ENCODE results near the gene NKX2-3. TPM values are rescaled to one million over a fixed set of nuclear protein-coding genes. Genes with fewer than 3 reads are reported as not detected.

Gene NKX2-3
- total RNA-seq, 1 donor from 2014 or later = not detected

- H3K27ac ChIP-seq = no peak overlapping the region
- peaks cover 89% of the 10 kb centered on the region for H3K27me3 ChIP-seq
- H3K9ac ChIP-seq = no peak overlapping the region
- H4K20me1 ChIP-seq (ENCODE audit: low read depth) = no peaks in the 10 kb centered on the region
- H3K36me3 Mint-ChIP-seq = no peaks in the 10 kb centered on the region
- H3K9me3 ChIP-seq (ENCODE audit: low read depth) = no peaks in the 10 kb centered on the region
- no peaks in the 10 kb centered on the region for H3K36me3 ChIP-seq
- no peak overlapping the region for H2AFZ ChIP-seq (replicated peaks)
- H3F3A ChIP-seq (ENCODE audit: low read depth) = no peaks in the 10 kb centered on the region
- no peak overlapping the region for H3K4me2 ChIP-seq
- H3K4me1 Mint-ChIP-seq = no peaks in the 10 kb centered on the region
- peaks cover 23% of the 10 kb centered on the region for H3K27me3 Mint-ChIP-seq (ENCODE audit: insufficient read depth, low read depth)
- no peak for TF ChIP-seq EZH2phosphoT487 (IDR thresholded peaks at IDR 0.05)
- TF ChIP-seq CTCF (IDR thresholded peaks at IDR 0.05) = no peak
- TF ChIP-seq EZH2 (IDR thresholded peaks at IDR 0.05) = no peak
- H3K4me3 Mint-ChIP-seq = no peak overlapping the region
- H3K79me2 ChIP-seq (ENCODE audit: low read depth) = no peaks in the 10 kb centered on the region
- no peaks in the 10 kb centered on the region for H3K4me1 ChIP-seq
- H3K4me3 ChIP-seq = no peak overlapping the region
- DNase-seq (ENCODE audit: low spot score) = no peak
- H3K27ac Mint-ChIP-seq = no peak overlapping the region
- H3K9me3 Mint-ChIP-seq = no peaks in the 10 kb centered on the region
Measured at GRCh38 chr10:99489271-99489670, 43.5 kb upstream of the NKX2-3 start.

- no peaks in the 10 kb centered on the region for H4K20me1 ChIP-seq (ENCODE audit: low read depth)
- Mint-ChIP-seq H3K27me3 (ENCODE audit: insufficient read depth, low read depth) (peaks cover 11% of the 10 kb centered on the region), H3K27ac (no peak overlapping the region), H3K36me3 (no peaks in the 10 kb centered on the region), H3K4me3 (no peak overlapping the region), H3K9me3 (peaks cover 2% of the 10 kb centered on the region), H3K4me1 (no peaks in the 10 kb centered on the region)
- H3K27me3 ChIP-seq = peaks cover 89% of the 10 kb centered on the region
- no peak overlapping the region for H3K4me3 ChIP-seq
- H3K4me2 ChIP-seq = no peak overlapping the region
- no peaks in the 10 kb centered on the region for H3K9me3 ChIP-seq (ENCODE audit: low read depth)
- H3K27ac ChIP-seq = no peak overlapping the region
- H3K79me2 ChIP-seq (ENCODE audit: low read depth) = no peaks in the 10 kb centered on the region
- no peaks in the 10 kb centered on the region for H3K4me1 ChIP-seq
- H2AFZ ChIP-seq (replicated peaks) = no peak overlapping the region
- no peak for DNase-seq (ENCODE audit: low spot score)
- H3F3A ChIP-seq (ENCODE audit: low read depth) = no peaks in the 10 kb centered on the region
- no peak overlapping the region for H3K9ac ChIP-seq
- no peaks in the 10 kb centered on the region for H3K36me3 ChIP-seq
- TF ChIP-seq EZH2 (IDR thresholded peaks at IDR 0.05) (no peak), EZH2phosphoT487 (IDR thresholded peaks at IDR 0.05) (no peak), CTCF (IDR thresholded peaks at IDR 0.05) (no peak)
Measured at GRCh38 chr10:99497343-99498025, 35.3 kb upstream of the NKX2-3 start.

GRCh38 chr10:99506416-99506815 lies 26.3 kb upstream of the NKX2-3 start:
- H3K27ac Mint-ChIP-seq = no peak overlapping the region
- H3K27me3 ChIP-seq = peaks cover 100% of the 10 kb centered on the region
- H2AFZ ChIP-seq (replicated peaks) = no peak overlapping the region
- no peak overlapping the region for H3K9ac ChIP-seq
- TF ChIP-seq CTCF (IDR thresholded peaks at IDR 0.05) (no peak), EZH2phosphoT487 (IDR thresholded peaks at IDR 0.05) (no peak), EZH2 (IDR thresholded peaks at IDR 0.05) (no peak)
- H3K27me3 Mint-ChIP-seq (ENCODE audit: insufficient read depth, low read depth) = peaks cover 10% of the 10 kb centered on the region
- H4K20me1 ChIP-seq (ENCODE audit: low read depth) = no peaks in the 10 kb centered on the region
- no peaks in the 10 kb centered on the region for H3K9me3 ChIP-seq (ENCODE audit: low read depth)
- H3K36me3 Mint-ChIP-seq = no peaks in the 10 kb centered on the region
- no peaks in the 10 kb centered on the region for H3K79me2 ChIP-seq (ENCODE audit: low read depth)
- H3K4me3 ChIP-seq = no peak overlapping the region
- H3K9me3 Mint-ChIP-seq = no peaks in the 10 kb centered on the region
- no peaks in the 10 kb centered on the region for H3K4me1 Mint-ChIP-seq
- no peaks in the 10 kb centered on the region for H3F3A ChIP-seq (ENCODE audit: low read depth)
- H3K4me3 Mint-ChIP-seq = no peak overlapping the region
- no peak overlapping the region for H3K4me2 ChIP-seq
- no peaks in the 10 kb centered on the region for H3K36me3 ChIP-seq
- H3K4me1 ChIP-seq = no peaks in the 10 kb centered on the region
- no peak for DNase-seq (ENCODE audit: low spot score)
- H3K27ac ChIP-seq = no peak overlapping the region
